ENCODE measurements around the gene KCNC4.

KCNC4 gene

DNA sequence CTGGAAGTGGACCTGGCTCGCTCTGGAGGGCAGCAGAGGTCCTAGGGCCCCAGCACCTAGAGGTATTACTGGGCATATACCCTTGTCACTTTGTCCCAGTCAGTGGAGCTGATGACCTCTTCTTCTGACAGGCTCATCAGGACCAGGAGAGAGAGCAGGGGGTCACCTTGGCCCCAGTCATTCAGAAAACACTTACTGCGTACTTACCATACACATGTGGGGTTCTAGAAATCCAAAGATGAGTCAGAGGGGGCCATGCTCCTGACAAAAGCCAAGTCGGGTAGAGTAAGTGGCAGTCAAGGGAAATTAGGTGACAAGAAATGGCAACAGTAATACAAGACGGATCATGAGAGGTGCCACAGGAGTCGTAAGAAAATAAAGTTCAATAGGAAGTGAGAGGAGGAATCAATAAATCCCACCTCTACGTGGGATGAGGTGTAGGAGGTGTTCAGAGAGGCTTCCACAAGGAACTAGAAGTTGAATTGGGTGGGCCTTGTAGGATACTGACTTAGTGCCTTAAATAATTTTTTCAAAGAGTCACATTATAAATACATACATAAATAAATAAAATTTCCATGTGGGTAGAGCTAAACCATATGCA, 6.8 kb downstream of the KCNC4 start:
- Histone ChIP-seq H3K9me3 (ENCODE audit: control insufficient read depth, low read length) (no peaks in the 10 kb centered on the region), H3K4me3 (ENCODE audit: insufficient read depth in 1 of 2, low read depth in 1 of 2, low read length in 2 of 2) (no peak overlapping the region), H3K79me1 (replicated peaks; ENCODE audit: low read length, poor library complexity, severe bottlenecking) (no peaks in the 10 kb centered on the region), H3K18ac (ENCODE audit: low read depth in 1 of 2, low read length in 2 of 2) (no peak overlapping the region), H2BK12ac (ENCODE audit: low read length in 2 of 2) (no peak overlapping the region), H3K4ac (ENCODE audit: low read depth in 1 of 2, low read length in 2 of 2) (no peak overlapping the region), H2AFZ (ENCODE audit: low read depth, low read length) (no peak overlapping the region), H3K4me2 (ENCODE audit: low read length, poor library complexity, severe bottlenecking) (no peak overlapping the region), H3K9ac (ENCODE audit: low read length) (no peak overlapping the region), H2BK5ac (ENCODE audit: low read depth, low read length, poor library complexity, severe bottlenecking) (no peak overlapping the region), H3K14ac (ENCODE audit: low read length in 2 of 2) (no peak overlapping the region), H3K27me3 (ENCODE audit: control insufficient read depth in 1 of 2, insufficient read depth in 1 of 2, low read length in 2 of 2) (peaks cover 0 to 89% of the 10 kb centered on the region in 2 experiments), H4K8ac (ENCODE audit: low read length) (no peak overlapping the region), H3K23ac (ENCODE audit: low read length in 2 of 2) (no peak overlapping the region), H2BK120ac (ENCODE audit: low read depth, low read length) (no peak overlapping the region), H2BK15ac (ENCODE audit: low read depth, poor library complexity, severe bottlenecking) (no peak overlapping the region), H3K36me3 (ENCODE audit: control insufficient read depth in 1 of 2, insufficient read depth in 2 of 2, low read depth in 1 of 2, low read length in 2 of 2) (peaks cover 0 to 24% of the 10 kb centered on the region in 2 experiments), H4K91ac (ENCODE audit: low read length) (no peak overlapping the region), H3K27ac (ENCODE audit: low read length, poor library complexity, severe bottlenecking) (no peak overlapping the region), H3K4me1 (ENCODE audit: control insufficient read depth, insufficient read depth, low read depth, low read length) (peaks cover 2% of the 10 kb centered on the region), H2AK5ac (ENCODE audit: low read length, severe bottlenecking) (no peak overlapping the region)
- WGBS = 79% methylated on average over 6 of the region's 6 CpGs
- no peak for DNase-seq

GRCh38 chr1:110218137-110218536, 8.0 kb downstream of the KCNC4 start:
- Histone ChIP-seq H4K91ac (ENCODE audit: low read length) (no peak overlapping the region), H3K9ac (ENCODE audit: low read length) (no peak overlapping the region), H3K4me3 (ENCODE audit: insufficient read depth in 1 of 2, low read depth in 1 of 2, low read length in 2 of 2) (no peak overlapping the region), H3K4ac (ENCODE audit: low read depth in 1 of 2, low read length in 2 of 2) (no peak overlapping the region), H3K23ac (ENCODE audit: low read length in 2 of 2) (no peak overlapping the region), H3K18ac (ENCODE audit: low read depth in 1 of 2, low read length in 2 of 2) (no peak overlapping the region), H2BK120ac (ENCODE audit: low read depth, low read length) (no peak overlapping the region), H4K8ac (ENCODE audit: low read length) (no peak overlapping the region), H3K9me3 (ENCODE audit: control insufficient read depth, low read length) (no peaks in the 10 kb centered on the region), H3K4me1 (ENCODE audit: control insufficient read depth, insufficient read depth, low read depth, low read length) (peaks cover 2% of the 10 kb centered on the region), H3K14ac (ENCODE audit: low read length in 2 of 2) (no peak overlapping the region), H2BK5ac (ENCODE audit: low read depth, low read length, poor library complexity, severe bottlenecking) (no peak overlapping the region), H3K36me3 (ENCODE audit: control insufficient read depth in 1 of 2, insufficient read depth in 2 of 2, low read depth in 1 of 2, low read length in 2 of 2) (peaks cover 0 to 27% of the 10 kb centered on the region in 2 experiments), H3K27me3 (ENCODE audit: control insufficient read depth in 1 of 2, insufficient read depth in 1 of 2, low read length in 2 of 2) (peaks cover 0 to 77% of the 10 kb centered on the region in 2 experiments), H2BK15ac (ENCODE audit: low read depth, poor library complexity, severe bottlenecking) (no peak overlapping the region), H3K27ac (ENCODE audit: low read length, poor library complexity, severe bottlenecking) (no peak overlapping the region), H3K4me2 (ENCODE audit: low read length, poor library complexity, severe bottlenecking) (no peak overlapping the region), H3K79me1 (replicated peaks; ENCODE audit: low read length, poor library complexity, severe bottlenecking) (no peaks in the 10 kb centered on the region), H2AFZ (ENCODE audit: low read depth, low read length) (no peak overlapping the region), H2BK12ac (ENCODE audit: low read length in 2 of 2) (no peak overlapping the region), H2AK5ac (ENCODE audit: low read length, severe bottlenecking) (no peak overlapping the region)
- 80% methylated on average over 4 of the region's 5 CpGs for WGBS
- no peak for DNase-seq

DNA sequence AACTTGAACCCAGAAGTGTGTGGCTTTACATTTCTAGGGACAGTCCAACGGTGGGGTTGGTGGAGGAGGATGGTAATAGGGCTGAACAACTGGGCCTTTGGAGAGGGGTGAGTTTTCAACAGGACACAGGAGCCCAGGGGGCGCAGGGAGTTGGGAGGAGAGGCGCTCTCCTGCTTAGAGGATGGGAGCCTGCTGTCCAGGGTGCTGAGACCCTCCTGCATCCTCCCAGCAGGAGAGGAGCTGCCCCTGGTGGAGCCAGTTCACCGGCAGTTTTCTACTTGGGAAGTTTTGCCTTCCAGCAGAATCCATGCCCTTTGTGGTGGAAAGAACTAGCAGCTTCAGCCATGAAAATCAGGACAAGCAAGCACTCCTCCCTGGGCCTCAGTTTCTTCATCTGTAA, 8.6 kb downstream of the KCNC4 start:
- Histone ChIP-seq H2BK5ac (ENCODE audit: low read depth, low read length, poor library complexity, severe bottlenecking) (no peak overlapping the region), H3K4me3 (ENCODE audit: insufficient read depth in 1 of 2, low read depth in 1 of 2, low read length in 2 of 2) (no peak overlapping the region), H3K9ac (ENCODE audit: low read length) (no peak overlapping the region), H4K8ac (ENCODE audit: low read length) (no peak overlapping the region), H2BK15ac (ENCODE audit: low read depth, poor library complexity, severe bottlenecking) (no peak overlapping the region), H2AFZ (ENCODE audit: low read depth, low read length) (no peak overlapping the region), H3K4ac (ENCODE audit: low read depth in 1 of 2, low read length in 2 of 2) (no peak overlapping the region), H3K23ac (ENCODE audit: low read length in 2 of 2) (no peak overlapping the region), H3K4me2 (ENCODE audit: low read length, poor library complexity, severe bottlenecking) (no peak overlapping the region), H3K27me3 (ENCODE audit: control insufficient read depth in 1 of 2, insufficient read depth in 1 of 2, low read length in 2 of 2) (peaks cover 0 to 71% of the 10 kb centered on the region in 2 experiments), H3K36me3 (ENCODE audit: control insufficient read depth in 1 of 2, insufficient read depth in 2 of 2, low read depth in 1 of 2, low read length in 2 of 2) (peaks cover 0 to 33% of the 10 kb centered on the region in 2 experiments), H3K14ac (ENCODE audit: low read length in 2 of 2) (no peak overlapping the region), H3K79me1 (replicated peaks; ENCODE audit: low read length, poor library complexity, severe bottlenecking) (no peaks in the 10 kb centered on the region), H3K9me3 (ENCODE audit: control insufficient read depth, low read length) (no peaks in the 10 kb centered on the region), H2BK12ac (ENCODE audit: low read length in 2 of 2) (no peak overlapping the region), H2AK5ac (ENCODE audit: low read length, severe bottlenecking) (no peak overlapping the region), H4K91ac (ENCODE audit: low read length) (no peak overlapping the region), H3K27ac (ENCODE audit: low read length, poor library complexity, severe bottlenecking) (no peak overlapping the region), H3K4me1 (ENCODE audit: control insufficient read depth, insufficient read depth, low read depth, low read length) (peaks cover 2% of the 10 kb centered on the region), H2BK120ac (ENCODE audit: low read depth, low read length) (no peak overlapping the region), H3K18ac (ENCODE audit: low read depth in 1 of 2, low read length in 2 of 2) (no peak overlapping the region)
- peak; percentile 17 for DNase-seq
- WGBS = 70% methylated on average over 4 of the region's 4 CpGs

GRCh38 chr1:110220324-110220723, 10.2 kb downstream of the KCNC4 start:
- Histone ChIP-seq H3K79me1 (replicated peaks; ENCODE audit: low read length, poor library complexity, severe bottlenecking) (no peaks in the 10 kb centered on the region), H2BK12ac (ENCODE audit: low read length in 2 of 2) (no peak overlapping the region), H3K27ac (ENCODE audit: low read length, poor library complexity, severe bottlenecking) (no peak overlapping the region), H3K36me3 (ENCODE audit: control insufficient read depth in 1 of 2, insufficient read depth in 2 of 2, low read depth in 1 of 2, low read length in 2 of 2) (peaks cover 0 to 49% of the 10 kb centered on the region in 2 experiments), H3K4me1 (ENCODE audit: control insufficient read depth, insufficient read depth, low read depth, low read length) (peaks cover 2% of the 10 kb centered on the region), H3K4ac (ENCODE audit: low read depth in 1 of 2, low read length in 2 of 2) (no peak overlapping the region), H3K23ac (ENCODE audit: low read length in 2 of 2) (no peak overlapping the region), H2BK120ac (ENCODE audit: low read depth, low read length) (no peak overlapping the region), H3K9ac (ENCODE audit: low read length) (no peak overlapping the region), H2AK5ac (ENCODE audit: low read length, severe bottlenecking) (no peak overlapping the region), H3K4me3 (ENCODE audit: insufficient read depth in 1 of 2, low read depth in 1 of 2, low read length in 2 of 2) (no peak overlapping the region), H3K18ac (ENCODE audit: low read depth in 1 of 2, low read length in 2 of 2) (no peak overlapping the region), H2BK5ac (ENCODE audit: low read depth, low read length, poor library complexity, severe bottlenecking) (no peak overlapping the region), H2BK15ac (ENCODE audit: low read depth, poor library complexity, severe bottlenecking) (no peak overlapping the region), H3K4me2 (ENCODE audit: low read length, poor library complexity, severe bottlenecking) (no peak overlapping the region), H4K91ac (ENCODE audit: low read length) (no peak overlapping the region), H3K14ac (ENCODE audit: low read length in 2 of 2) (no peak overlapping the region), H4K8ac (ENCODE audit: low read length) (no peak overlapping the region), H3K9me3 (ENCODE audit: control insufficient read depth, low read length) (no peaks in the 10 kb centered on the region), H2AFZ (ENCODE audit: low read depth, low read length) (no peak overlapping the region), H3K27me3 (ENCODE audit: control insufficient read depth in 1 of 2, insufficient read depth in 1 of 2, low read length in 2 of 2) (peaks cover 0 to 56% of the 10 kb centered on the region in 2 experiments)
- WGBS = 75% methylated on average over 5 of the region's 5 CpGs
- no peak for DNase-seq

Data from mesenchymal stem cell (in vitro differentiated cells and primary cell).